MM.1S (cell line): ENCODE results near the gene KCNG2.

Experiments
- DNase-seq: peaks from one replicate; pipeline ENCODE4 v3.0.0-alpha.2; 2015
- H2AFZ ChIP-seq: fragments of 300-600 bp; sonication (generic); 2 replicates; pipeline ENCODE4 v1.6.0; 2016; ENCODE audit warnings: antibody characterized with exemption, low read length
- H3F3A ChIP-seq: fragments of 300-600 bp; sonication (generic); 2 replicates; pipeline ENCODE4 v1.6.1; 2016; ENCODE audit warnings: mild to moderate bottlenecking, antibody characterized with exemption, low read length, moderate library complexity, mixed read lengths; ENCODE audit not compliant: insufficient read depth
- H3K27ac ChIP-seq: fragments of 300-600 bp; sonication (generic); 2 replicates; pipeline ENCODE4 v1.5.1; 2016; ENCODE audit warnings: mild to moderate bottlenecking, low read length
- H3K27me3 ChIP-seq: fragments of 300-600 bp; sonication (generic); replicated peaks from 2 replicates; pipeline ENCODE4 v1.6.0; 2016; ENCODE audit warnings: low read length; ENCODE audit not compliant: insufficient read depth
- H3K36me3 ChIP-seq: fragments of 300-600 bp; sonication (generic); replicated peaks from 2 replicates; pipeline ENCODE4 v1.6.1; 2016; ENCODE audit warnings: mild to moderate bottlenecking, low read length, mixed read lengths; ENCODE audit not compliant: insufficient read depth
- H3K4me1 ChIP-seq: fragments of 300-600 bp; sonication (generic); 2 replicates; pipeline ENCODE4 v1.6.1; 2016; ENCODE audit warnings: low read length, mixed read lengths
- H3K4me2 ChIP-seq: fragments of 300-600 bp; sonication (generic); 2 replicates; pipeline ENCODE4 v1.6.0; 2016; ENCODE audit warnings: low read depth, low read length
- H3K4me3 ChIP-seq: fragments of 300-600 bp; sonication (generic); 2 replicates; pipeline ENCODE4 v1.5.1; 2016; ENCODE audit warnings: low read length, mixed read lengths
- H3K79me2 ChIP-seq: fragments of 300-600 bp; sonication (generic); 2 replicates; pipeline ENCODE4 v1.6.1; 2016; ENCODE audit warnings: mixed run types, low read length, mixed read lengths
- H3K9ac ChIP-seq: fragments of 300-600 bp; sonication (generic); 2 replicates; pipeline ENCODE4 v1.6.1; 2016; ENCODE audit warnings: low read length, mixed read lengths
- H3K9me2 ChIP-seq: fragments of 300-600 bp; sonication (generic); replicated peaks from 2 replicates; pipeline ENCODE4 v1.6.1; 2016; ENCODE audit warnings: mild to moderate bottlenecking, low read length, mixed read lengths; ENCODE audit not compliant: insufficient read depth
- H3K9me3 ChIP-seq: fragments of 300-600 bp; sonication (generic); replicated peaks from 2 replicates; pipeline ENCODE4 v1.6.1; 2016; ENCODE audit warnings: mild to moderate bottlenecking, low read length, mixed read lengths; ENCODE audit not compliant: insufficient read depth
- H4K20me1 ChIP-seq: fragments of 300-600 bp; sonication (generic); 2 replicates; pipeline ENCODE4 v1.6.1; 2016; ENCODE audit warnings: mild to moderate bottlenecking, low read length, moderate library complexity, mixed read lengths; ENCODE audit not compliant: insufficient read depth
- EZH2 ChIP-seq: fragments of 300-600 bp; sonication (generic); optimal IDR thresholded peaks from 2 replicates; pipeline ENCODE3; 2017; ENCODE audit warnings: low read depth, mild to moderate bottlenecking, antibody characterized with exemption, low read length, mixed read lengths
- EZH2phosphoT487 ChIP-seq: fragments of 300-600 bp; sonication (generic); IDR thresholded peaks from 2 replicates; pipeline ENCODE4 v1.6.1; 2018; ENCODE audit warnings: antibody characterized with exemption, low read length
- TF ChIP-seq, protein P1 (sequence below): fragments of 300-600 bp; sonication (generic); IDR thresholded peaks from 2 replicates; pipeline ENCODE4 v1.5.1; 2016; ENCODE audit warnings: antibody characterized with exemption, low read length, mixed read lengths

The KCNG2 gene

DNA sequence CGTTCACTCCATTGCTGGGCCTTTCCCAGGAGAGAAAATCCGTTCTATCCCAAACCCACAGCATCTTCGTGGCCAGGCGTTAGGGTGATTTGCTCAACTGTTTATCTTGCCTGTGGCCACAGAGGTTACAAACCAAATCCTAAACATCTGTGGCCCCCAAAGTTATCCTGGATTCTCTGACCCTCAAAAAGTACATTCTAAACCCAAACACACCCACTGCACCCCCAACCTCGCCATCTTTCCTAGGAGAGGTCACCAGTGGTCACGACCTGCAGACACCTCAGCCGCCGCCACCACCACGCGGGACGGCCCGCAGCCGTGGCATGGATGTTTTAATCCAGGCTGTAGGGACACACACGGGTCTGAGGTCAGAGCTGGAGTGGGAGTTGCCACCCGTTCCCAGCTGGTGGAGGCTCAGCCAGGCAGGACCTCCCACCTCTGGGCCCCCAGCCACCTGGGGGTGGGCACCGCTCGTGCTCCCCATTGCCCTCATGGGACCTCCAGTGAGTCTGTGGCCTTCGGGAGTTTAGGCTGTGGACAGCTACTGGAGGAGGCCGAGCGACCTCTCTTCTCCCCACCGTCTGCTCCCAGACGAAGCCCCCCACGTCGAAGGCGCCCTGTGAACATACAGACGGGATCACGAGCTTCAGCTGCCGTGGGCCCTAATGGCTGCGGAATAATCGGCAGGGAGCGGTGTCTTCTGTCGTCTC is 72.0 kb downstream of the KCNG2 start:
- Histone ChIP-seq H2AFZ (no peak overlapping the region), H3K27ac (no peak overlapping the region), H3K4me1 (no peaks in the 10 kb centered on the region), H3K4me3 (no peak overlapping the region), H4K20me1 (no peaks in the 10 kb centered on the region), H3K79me2 (no peaks in the 10 kb centered on the region), H3K4me2 (no peak overlapping the region), H3K9me3 (no peaks in the 10 kb centered on the region), H3K9ac (no peak overlapping the region), H3F3A (no peaks in the 10 kb centered on the region), H3K9me2 (no peaks in the 10 kb centered on the region), H3K27me3 (no peaks in the 10 kb centered on the region), H3K36me3 (no peaks in the 10 kb centered on the region)
- DNase-seq, result no peak
- TF ChIP-seq EZH2phosphoT487 (no peak), EZH2 (no peak)
- TF ChIP-seq, protein P1, sequence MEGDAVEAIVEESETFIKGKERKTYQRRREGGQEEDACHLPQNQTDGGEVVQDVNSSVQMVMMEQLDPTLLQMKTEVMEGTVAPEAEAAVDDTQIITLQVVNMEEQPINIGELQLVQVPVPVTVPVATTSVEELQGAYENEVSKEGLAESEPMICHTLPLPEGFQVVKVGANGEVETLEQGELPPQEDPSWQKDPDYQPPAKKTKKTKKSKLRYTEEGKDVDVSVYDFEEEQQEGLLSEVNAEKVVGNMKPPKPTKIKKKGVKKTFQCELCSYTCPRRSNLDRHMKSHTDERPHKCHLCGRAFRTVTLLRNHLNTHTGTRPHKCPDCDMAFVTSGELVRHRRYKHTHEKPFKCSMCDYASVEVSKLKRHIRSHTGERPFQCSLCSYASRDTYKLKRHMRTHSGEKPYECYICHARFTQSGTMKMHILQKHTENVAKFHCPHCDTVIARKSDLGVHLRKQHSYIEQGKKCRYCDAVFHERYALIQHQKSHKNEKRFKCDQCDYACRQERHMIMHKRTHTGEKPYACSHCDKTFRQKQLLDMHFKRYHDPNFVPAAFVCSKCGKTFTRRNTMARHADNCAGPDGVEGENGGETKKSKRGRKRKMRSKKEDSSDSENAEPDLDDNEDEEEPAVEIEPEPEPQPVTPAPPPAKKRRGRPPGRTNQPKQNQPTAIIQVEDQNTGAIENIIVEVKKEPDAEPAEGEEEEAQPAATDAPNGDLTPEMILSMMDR, result no peak

DNA sequence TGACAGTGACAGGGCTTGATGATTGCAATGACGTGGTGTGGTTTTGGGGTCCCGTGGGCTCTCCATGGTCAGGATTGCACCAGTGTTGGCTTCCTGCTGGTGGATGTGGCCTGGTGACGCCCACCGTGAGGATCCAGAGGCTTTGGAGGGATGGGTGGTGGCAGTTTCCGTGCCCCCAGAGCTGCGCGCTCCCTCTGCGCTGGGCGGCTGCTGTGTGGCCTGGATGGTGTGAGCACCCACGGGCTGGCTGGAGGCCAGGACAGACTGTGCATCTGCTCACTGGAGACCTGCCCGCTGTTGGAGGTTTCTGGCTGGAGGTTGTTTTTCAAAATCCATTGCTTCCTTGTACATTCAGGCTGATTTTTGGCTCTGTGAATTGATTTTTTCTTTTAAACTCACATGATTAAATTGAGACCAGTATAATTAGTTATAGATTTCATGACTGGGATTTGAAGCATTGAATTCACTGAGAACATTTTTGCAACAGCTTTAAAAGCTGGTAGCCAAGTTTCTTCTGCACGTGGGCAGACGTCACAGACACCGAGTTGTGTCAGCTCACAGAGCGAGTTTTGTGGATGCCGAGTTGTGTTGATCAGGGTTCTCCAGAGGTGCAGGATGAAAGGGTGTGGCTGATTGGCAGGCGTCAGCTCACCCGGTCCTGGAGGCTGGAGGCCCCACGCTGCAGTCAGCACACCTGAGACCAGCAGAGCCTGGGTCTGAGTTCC is 72.7 kb downstream of the KCNG2 start:
- no peaks in the 10 kb centered on the region for H3K36me3 ChIP-seq
- H2AFZ ChIP-seq, result no peak overlapping the region
- no peaks in the 10 kb centered on the region for H3K4me1 ChIP-seq
- no peak overlapping the region for H3K9ac ChIP-seq
- H3K9me2 ChIP-seq, result no peaks in the 10 kb centered on the region
- no peaks in the 10 kb centered on the region for H3K27me3 ChIP-seq
- TF ChIP-seq, protein P1, result no peak
- TF ChIP-seq EZH2phosphoT487 (no peak), EZH2 (no peak)
- no peaks in the 10 kb centered on the region for H3K9me3 ChIP-seq
- no peaks in the 10 kb centered on the region for H3K79me2 ChIP-seq
- H3K4me3 ChIP-seq, result no peak overlapping the region
- H3K4me2 ChIP-seq, result no peak overlapping the region
- H3F3A ChIP-seq, result no peaks in the 10 kb centered on the region
- no peaks in the 10 kb centered on the region for H4K20me1 ChIP-seq
- no peak overlapping the region for H3K27ac ChIP-seq
- DNase-seq, result no peak

DNA sequence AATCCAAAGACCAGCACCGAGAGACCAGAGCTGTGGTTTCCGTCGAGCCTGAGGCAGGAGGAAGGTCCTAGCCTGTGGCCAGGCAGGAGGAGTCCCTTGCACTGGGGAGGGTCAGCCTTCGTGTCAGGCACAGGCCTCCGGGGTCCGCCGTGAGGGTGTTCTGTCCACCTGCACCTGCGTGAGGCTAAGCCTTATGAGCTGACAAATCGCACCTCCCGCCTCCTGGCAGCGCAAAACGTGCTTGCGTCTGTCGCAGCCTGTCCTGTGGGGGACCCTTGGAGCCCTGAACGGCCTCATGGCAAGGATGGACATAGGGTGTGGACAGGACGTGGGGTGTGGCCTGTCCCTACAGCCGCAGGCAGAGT is 73.3 kb downstream of the KCNG2 start:
- no peaks in the 10 kb centered on the region for H3K9me3 ChIP-seq
- DNase-seq, result no peak
- no peak overlapping the region for H3K9ac ChIP-seq
- H3K4me1 ChIP-seq, result no peaks in the 10 kb centered on the region
- no peak overlapping the region for H3K4me3 ChIP-seq
- H3K4me2 ChIP-seq, result no peak overlapping the region
- no peak overlapping the region for H3K27ac ChIP-seq
- no peaks in the 10 kb centered on the region for H3K79me2 ChIP-seq
- H2AFZ ChIP-seq, result no peak overlapping the region
- H3F3A ChIP-seq, result no peaks in the 10 kb centered on the region
- no peaks in the 10 kb centered on the region for H3K36me3 ChIP-seq
- no peaks in the 10 kb centered on the region for H3K9me2 ChIP-seq
- TF ChIP-seq EZH2 (no peak), EZH2phosphoT487 (no peak)
- TF ChIP-seq, protein P1, result no peak
- no peaks in the 10 kb centered on the region for H4K20me1 ChIP-seq
- no peaks in the 10 kb centered on the region for H3K27me3 ChIP-seq
